ENCODE measurements around the gene DNAJA4.

DNAJA4 gene

DNA sequence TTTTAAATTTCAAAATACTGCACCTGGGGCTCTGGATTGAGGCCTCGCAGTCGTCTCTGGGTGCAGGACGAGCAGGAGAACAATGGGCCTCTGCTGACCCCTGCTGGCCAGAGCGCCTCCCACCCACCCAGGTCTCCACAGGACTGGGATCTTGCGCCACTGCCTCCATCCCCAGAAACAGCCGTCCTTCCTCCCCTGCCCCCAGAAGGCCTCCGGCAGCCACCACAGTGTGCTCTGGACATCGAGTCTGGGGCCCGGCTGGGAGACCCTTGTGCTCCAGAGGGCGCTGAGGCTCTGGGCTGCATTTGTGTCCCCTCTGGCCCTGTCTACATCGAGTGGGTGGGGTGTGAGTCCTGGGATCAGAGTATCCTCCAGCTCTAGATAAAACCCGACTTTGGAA lies 23.3 kb upstream of the DNAJA4 start:
- ATAC-seq: peak; percentile 98
- TF ChIP-seq ZNF8 (CRISPR knock-in tag; IDR thresholded peaks at IDR 0.05) (no peak), SNAI2 (CRISPR knock-in tag; IDR thresholded peaks at IDR 0.05) (no peak), ZFP30 (CRISPR knock-in tag; IDR thresholded peaks at IDR 0.05) (no peak), ARNTL (CRISPR knock-in tag; IDR thresholded peaks at IDR 0.05; ENCODE audit: borderline replicate concordance, low read depth) (no peak), TOX (CRISPR knock-in tag; IDR thresholded peaks at IDR 0.05; ENCODE audit: borderline replicate concordance) (no peak), ZC3H10 (CRISPR knock-in tag; IDR thresholded peaks at IDR 0.05) (no peak), RARB (CRISPR knock-in tag; IDR thresholded peaks at IDR 0.05) (no peak), OSR1 (CRISPR knock-in tag; IDR thresholded peaks at IDR 0.05) (no peak), PPARA (CRISPR knock-in tag; IDR thresholded peaks at IDR 0.05; ENCODE audit: borderline replicate concordance) (no peak), ISL1 (CRISPR knock-in tag; IDR thresholded peaks at IDR 0.05) (no peak), TCF4 (CRISPR knock-in tag; IDR thresholded peaks at IDR 0.05; ENCODE audit: borderline replicate concordance) (no peak), TSHZ2 (CRISPR knock-in tag; IDR thresholded peaks at IDR 0.05) (no peak), GLIS3 (CRISPR knock-in tag; IDR thresholded peaks at IDR 0.05) (no peak), ZNF565 (CRISPR knock-in tag; conservative IDR thresholded peaks at IDR 0.05; ENCODE audit: low read depth) (no peak), ESRRG (CRISPR knock-in tag; IDR thresholded peaks at IDR 0.05) (no peak), BACH2 (CRISPR knock-in tag; IDR thresholded peaks at IDR 0.05; ENCODE audit: borderline replicate concordance) (no peak)
- TF ChIP-seq, protein P1, sequence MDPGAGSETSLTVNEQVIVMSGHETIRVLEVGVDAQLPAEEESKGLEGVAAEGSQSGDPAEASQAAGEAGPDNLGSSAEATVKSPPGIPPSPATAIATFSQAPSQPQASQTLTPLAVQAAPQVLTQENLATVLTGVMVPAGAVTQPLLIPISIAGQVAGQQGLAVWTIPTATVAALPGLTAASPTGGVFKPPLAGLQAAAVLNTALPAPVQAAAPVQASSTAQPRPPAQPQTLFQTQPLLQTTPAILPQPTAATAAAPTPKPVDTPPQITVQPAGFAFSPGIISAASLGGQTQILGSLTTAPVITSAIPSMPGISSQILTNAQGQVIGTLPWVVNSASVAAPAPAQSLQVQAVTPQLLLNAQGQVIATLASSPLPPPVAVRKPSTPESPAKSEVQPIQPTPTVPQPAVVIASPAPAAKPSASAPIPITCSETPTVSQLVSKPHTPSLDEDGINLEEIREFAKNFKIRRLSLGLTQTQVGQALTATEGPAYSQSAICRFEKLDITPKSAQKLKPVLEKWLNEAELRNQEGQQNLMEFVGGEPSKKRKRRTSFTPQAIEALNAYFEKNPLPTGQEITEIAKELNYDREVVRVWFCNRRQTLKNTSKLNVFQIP (CRISPR knock-in tag; IDR thresholded peaks at IDR 0.05; ENCODE audit: borderline replicate concordance, low read depth): no peak

- peak; percentile 70 for ATAC-seq
These were observed 22.2 kb upstream of the DNAJA4 start for GRCh38 chr15:78242128-78242527.

GRCh38 chr15:78243058-78243457 lies 21.3 kb upstream of the DNAJA4 start:
- TF ChIP-seq, protein P2, sequence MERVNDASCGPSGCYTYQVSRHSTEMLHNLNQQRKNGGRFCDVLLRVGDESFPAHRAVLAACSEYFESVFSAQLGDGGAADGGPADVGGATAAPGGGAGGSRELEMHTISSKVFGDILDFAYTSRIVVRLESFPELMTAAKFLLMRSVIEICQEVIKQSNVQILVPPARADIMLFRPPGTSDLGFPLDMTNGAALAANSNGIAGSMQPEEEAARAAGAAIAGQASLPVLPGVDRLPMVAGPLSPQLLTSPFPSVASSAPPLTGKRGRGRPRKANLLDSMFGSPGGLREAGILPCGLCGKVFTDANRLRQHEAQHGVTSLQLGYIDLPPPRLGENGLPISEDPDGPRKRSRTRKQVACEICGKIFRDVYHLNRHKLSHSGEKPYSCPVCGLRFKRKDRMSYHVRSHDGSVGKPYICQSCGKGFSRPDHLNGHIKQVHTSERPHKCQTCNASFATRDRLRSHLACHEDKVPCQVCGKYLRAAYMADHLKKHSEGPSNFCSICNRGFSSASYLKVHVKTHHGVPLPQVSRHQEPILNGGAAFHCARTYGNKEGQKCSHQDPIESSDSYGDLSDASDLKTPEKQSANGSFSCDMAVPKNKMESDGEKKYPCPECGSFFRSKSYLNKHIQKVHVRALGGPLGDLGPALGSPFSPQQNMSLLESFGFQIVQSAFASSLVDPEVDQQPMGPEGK (CRISPR knock-in tag; IDR thresholded peaks at IDR 0.05; ENCODE audit: borderline replicate concordance): no peak
- TF ChIP-seq GLIS3 (CRISPR knock-in tag; IDR thresholded peaks at IDR 0.05) (no peak), TCF4 (CRISPR knock-in tag; IDR thresholded peaks at IDR 0.05; ENCODE audit: borderline replicate concordance) (no peak), TOX (CRISPR knock-in tag; IDR thresholded peaks at IDR 0.05; ENCODE audit: borderline replicate concordance) (no peak), ZNF70 (CRISPR knock-in tag; IDR thresholded peaks at IDR 0.05) (no peak), ISL1 (CRISPR knock-in tag; IDR thresholded peaks at IDR 0.05) (no peak), ARNTL (CRISPR knock-in tag; IDR thresholded peaks at IDR 0.05; ENCODE audit: borderline replicate concordance, low read depth) (no peak), BACH2 (CRISPR knock-in tag; IDR thresholded peaks at IDR 0.05; ENCODE audit: borderline replicate concordance) (no peak), OSR1 (CRISPR knock-in tag; IDR thresholded peaks at IDR 0.05) (no peak), ZNF565 (CRISPR knock-in tag; conservative IDR thresholded peaks at IDR 0.05; ENCODE audit: low read depth) (no peak), CSDC2 (CRISPR knock-in tag; IDR thresholded peaks at IDR 0.05) (no peak), PPARA (CRISPR knock-in tag; IDR thresholded peaks at IDR 0.05; ENCODE audit: borderline replicate concordance) (no peak)
- no peak for ATAC-seq

More at GRCh38 chr15:78242128-78242527, 22.2 kb upstream of the DNAJA4 start:
- no peak for TF ChIP-seq TOX (CRISPR knock-in tag; IDR thresholded peaks at IDR 0.05; ENCODE audit: borderline replicate concordance)
- no peak for TF ChIP-seq ESRRG (CRISPR knock-in tag; IDR thresholded peaks at IDR 0.05)
- TF ChIP-seq BACH2 (CRISPR knock-in tag; IDR thresholded peaks at IDR 0.05; ENCODE audit: borderline replicate concordance): no peak
- no peak for TF ChIP-seq RARB (CRISPR knock-in tag; IDR thresholded peaks at IDR 0.05)
- TF ChIP-seq ZNF8 (CRISPR knock-in tag; IDR thresholded peaks at IDR 0.05): no peak
- no peak for TF ChIP-seq ISL1 (CRISPR knock-in tag; IDR thresholded peaks at IDR 0.05)
- TF ChIP-seq CSDC2 (CRISPR knock-in tag; IDR thresholded peaks at IDR 0.05): no peak
- TF ChIP-seq, protein P3, sequence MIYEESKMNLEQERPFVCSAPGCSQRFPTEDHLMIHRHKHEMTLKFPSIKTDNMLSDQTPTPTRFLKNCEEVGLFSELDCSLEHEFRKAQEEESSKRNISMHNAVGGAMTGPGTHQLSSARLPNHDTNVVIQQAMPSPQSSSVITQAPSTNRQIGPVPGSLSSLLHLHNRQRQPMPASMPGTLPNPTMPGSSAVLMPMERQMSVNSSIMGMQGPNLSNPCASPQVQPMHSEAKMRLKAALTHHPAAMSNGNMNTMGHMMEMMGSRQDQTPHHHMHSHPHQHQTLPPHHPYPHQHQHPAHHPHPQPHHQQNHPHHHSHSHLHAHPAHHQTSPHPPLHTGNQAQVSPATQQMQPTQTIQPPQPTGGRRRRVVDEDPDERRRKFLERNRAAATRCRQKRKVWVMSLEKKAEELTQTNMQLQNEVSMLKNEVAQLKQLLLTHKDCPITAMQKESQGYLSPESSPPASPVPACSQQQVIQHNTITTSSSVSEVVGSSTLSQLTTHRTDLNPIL (CRISPR knock-in tag; IDR thresholded peaks at IDR 0.05; ENCODE audit: low read depth): no peak
- TF ChIP-seq, protein P1 (CRISPR knock-in tag; IDR thresholded peaks at IDR 0.05; ENCODE audit: borderline replicate concordance, low read depth): no peak
- no peak for TF ChIP-seq OSR1 (CRISPR knock-in tag; IDR thresholded peaks at IDR 0.05)
- no peak for TF ChIP-seq ZFP3 (CRISPR knock-in tag; IDR thresholded peaks at IDR 0.05)
- no peak for TF ChIP-seq TCF4 (CRISPR knock-in tag; IDR thresholded peaks at IDR 0.05; ENCODE audit: borderline replicate concordance)
- no peak for TF ChIP-seq GLIS3 (CRISPR knock-in tag; IDR thresholded peaks at IDR 0.05)
- TF ChIP-seq SNAI2 (CRISPR knock-in tag; IDR thresholded peaks at IDR 0.05): no peak
- no peak for TF ChIP-seq ARNTL (CRISPR knock-in tag; IDR thresholded peaks at IDR 0.05; ENCODE audit: borderline replicate concordance, low read depth)
